OCI-LY7 (cell line): ENCODE data around the gene CENPX. TPM values are rescaled to one million over a fixed set of nuclear protein-coding genes. Genes with fewer than 3 reads are reported as not detected.

Experiments used
- BruUV-seq: library from RNA; stranded (reverse); fragments of 400-500 nt; replicated peaks from 2 replicates; lab custom pipeline; 2021; lab: Mats Ljungman, UMichigan
- CTCF ChIA-PET: fragments of 300-600 bp; sonication (Branson Sonifier 250); formaldehyde crosslinking; loops from one replicate; lab custom pipeline; 2022; ENCODE audit warnings: antibody characterized with exemption; ENCODE audit not compliant: unreplicated experiment; lab: Charles Lee
- POLR2A ChIA-PET: fragments of 300-600 bp; sonication (Branson Sonifier 250); formaldehyde crosslinking; loops from one replicate; lab custom pipeline; 2022; ENCODE audit warnings: antibody characterized with exemption; lab: Charles Lee
- DNase-seq: peaks from one replicate; pipeline ENCODE4 v3.0.0-alpha.2; 2015; ENCODE audit warnings: low spot score
- H2AFZ ChIP-seq: fragments of 200-600 bp; sonication (generic), shearing (Covaris generic); 2 replicates; pipeline ENCODE4 v1.6.1; 2014; ENCODE audit warnings: mild to moderate bottlenecking, antibody characterized with exemption, low read length, moderate library complexity
- H3K27ac ChIP-seq: fragments of 200-600 bp; sonication (generic); 2 replicates; pipeline ENCODE4 v1.5.1; 2014; ENCODE audit warnings: mixed run types, low read depth, mild to moderate bottlenecking, moderate library complexity, low read length, inconsistent platforms; ENCODE audit not compliant: poor library complexity, severe bottlenecking
- H3K36me3 ChIP-seq: fragments of 200-600 bp; sonication (generic); 2 replicates; pipeline ENCODE4 v1.6.1; 2014; ENCODE audit warnings: mild to moderate bottlenecking, antibody characterized with exemption, low read length, moderate library complexity, mixed read lengths; ENCODE audit not compliant: insufficient read depth
- H3K4me1 ChIP-seq: fragments of 200-600 bp; sonication (generic); 2 replicates; pipeline ENCODE4 v1.5.1; 2014; ENCODE audit warnings: mild to moderate bottlenecking, low read length; ENCODE audit not compliant: insufficient read depth, poor library complexity, severe bottlenecking
- H3K4me2 ChIP-seq: fragments of 200-600 bp; sonication (generic); 2 replicates; pipeline ENCODE4 v1.6.1; 2014; ENCODE audit warnings: mild to moderate bottlenecking, low read length
- H3K4me3 ChIP-seq: fragments of 200-600 bp; sonication (generic); 2 replicates; pipeline ENCODE4 v1.5.1; 2014; ENCODE audit warnings: mild to moderate bottlenecking, low read depth, low read length; ENCODE audit not compliant: poor library complexity, severe bottlenecking
- H3K79me2 ChIP-seq: fragments of 200-600 bp; sonication (generic); 2 replicates; pipeline ENCODE4 v1.6.1; 2016; ENCODE audit warnings: low read depth, mild to moderate bottlenecking, low read length, moderate library complexity, mixed read lengths; ENCODE audit not compliant: insufficient read depth
- H3K9me2 ChIP-seq: fragments of 200-600 bp; sonication (generic); 2 replicates; pipeline ENCODE4 v1.6.1; 2016; ENCODE audit warnings: mild to moderate bottlenecking, low read length, mixed read lengths; ENCODE audit not compliant: insufficient read depth
- H3K9me3 ChIP-seq: fragments of 200-600 bp; sonication (generic); 2 replicates; pipeline ENCODE4 v1.6.1; 2014; ENCODE audit warnings: mild to moderate bottlenecking, mixed run types, low read length, mixed read lengths
- H4K20me1 ChIP-seq: fragments of 200-600 bp; sonication (generic); 2 replicates; pipeline ENCODE4 v1.6.1; 2014; ENCODE audit warnings: mild to moderate bottlenecking, antibody characterized with exemption, low read length, moderate library complexity, mixed read lengths; ENCODE audit not compliant: insufficient read depth
- CTCF ChIP-seq: fragments of 200-600 bp; sonication (generic); conservative IDR thresholded peaks from 2 replicates; pipeline ENCODE4 v1.5.1; 2014; ENCODE audit warnings: mild to moderate bottlenecking, antibody characterized with exemption, low read length, moderate library complexity, mixed read lengths
- EZH2phosphoT487 ChIP-seq: fragments of 200-600 bp; sonication (generic); IDR thresholded peaks from 2 replicates; pipeline ENCODE4 v1.6.1; 2018; ENCODE audit warnings: low read depth, borderline replicate concordance, mild to moderate bottlenecking, mixed run types, antibody characterized with exemption, low read length, moderate library complexity, mixed read lengths
- intact Hi-C: fragments of 100-400 bp; cut with micrococcal nuclease; formaldehyde crosslinking; loops from one replicate; pipeline ENCODE4 v1.10.0; 2022; ENCODE audit not compliant: unreplicated experiment
- total RNA-seq, 2 experiments: library from RNA; depleted of rRNA in 1 of 2; stranded (reverse); fragments of >200 nt in 1 of 2; shearing (Covaris generic) in 1 of 2; gene quantifications; 2 replicates each; pipeline ENCODE4 v1.2.3, GENCODE V29; 2014 to 2022

The CENPX gene
- total RNA-seq, 2 experiments from 2014 or later = 130 to 251 TPM

DNA sequence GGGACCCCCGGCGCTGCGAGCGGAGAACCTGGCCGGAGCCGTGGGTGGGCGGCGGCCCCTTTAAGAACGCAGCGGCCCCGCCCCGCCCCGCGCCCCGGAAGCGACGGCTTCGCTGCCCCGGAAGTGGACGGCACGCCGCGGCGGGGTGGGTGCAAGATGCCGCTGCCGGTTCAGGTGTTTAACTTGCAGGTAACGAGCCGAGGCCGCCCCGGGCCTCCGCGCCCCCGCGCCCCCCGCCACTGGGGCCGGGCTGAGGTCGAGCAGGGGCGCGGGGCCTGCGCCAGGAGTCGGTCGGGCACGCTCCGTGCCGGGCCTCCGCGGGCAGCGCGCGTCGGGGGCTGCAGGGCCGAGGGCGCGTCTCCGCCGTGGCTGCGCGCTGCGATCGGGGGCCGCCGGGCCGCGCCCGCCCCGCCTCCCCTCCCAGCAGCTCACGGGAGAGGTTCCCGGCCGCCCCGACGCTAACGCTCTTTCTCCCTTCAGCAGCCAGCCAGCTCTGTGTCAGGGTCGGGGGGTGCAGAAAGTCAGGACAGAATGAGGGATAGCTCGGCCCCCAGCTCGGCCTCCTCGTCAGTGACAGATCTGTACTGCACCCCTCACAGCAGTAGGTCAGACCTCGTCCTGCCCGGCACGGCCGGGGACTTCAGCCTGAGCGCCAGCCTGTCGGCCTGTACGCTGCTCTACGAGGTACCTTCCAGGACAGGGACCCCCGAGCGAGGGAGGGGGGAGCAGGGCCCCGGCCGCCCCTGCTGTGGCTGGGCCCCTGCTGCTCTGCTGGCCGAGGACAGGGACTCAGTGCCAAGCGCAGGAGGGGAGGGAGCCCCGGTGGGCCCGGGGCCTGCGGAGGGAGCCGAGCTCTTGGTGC lies 29.3 kb upstream of the CENPX start, which contains the start of the genes GPS1 and RFNG:
GPS1 (plus strand) TSS at position 123 of the 862 bp plus-strand sequence; CDS start at position 157, 34 bp downstream.
RFNG (minus strand) TSS at position 36 of the 862 bp plus-strand sequence. CDS start 45 bp downstream, outside the sequence.
- no peak within 1 kb of the TSS for H3K27ac ChIP-seq
- H3K79me2 ChIP-seq = peaks cover 8% of the 10 kb centered on the region; the same call in 1 of the 2 replicates
- no peaks in the 10 kb centered on the region for H3K9me3 ChIP-seq
- peak; percentile 87 for DNase-seq
- BruUV-seq = TSS peak; percentile 74
- H2AFZ ChIP-seq = peak within 1 kb of the TSS; percentile 10; the same call in 1 of the 2 replicates
- intact Hi-C loops = loop anchor here (1.0 kb wide), 1 partner anchor 15 kb away; the partner anchor contains the start of gene DCXR
- TF ChIP-seq CTCF = no peak
- no peak for TF ChIP-seq EZH2phosphoT487
- H3K4me2 ChIP-seq = peak within 1 kb of the TSS; percentile 91
- no peaks in the 10 kb centered on the region for H4K20me1 ChIP-seq
- POLR2A ChIA-PET = interaction anchor here (1.0 kb wide), 1 partner anchor 14 kb away, joined by 4 read pairs; the partner anchor contains the start of gene DCXR
- peaks cover 21% of the 10 kb centered on the region for H3K4me1 ChIP-seq
- CTCF ChIA-PET = no interaction called here
- no peaks in the 10 kb centered on the region for H3K9me2 ChIP-seq
- H3K4me3 ChIP-seq = peak within 1 kb of the TSS; percentile 75
- H3K36me3 ChIP-seq = peaks cover 38% of the 10 kb centered on the region

GRCh38 chr17:82050761-82051641 lies 28.3 kb upstream of the CENPX start:
- TF ChIP-seq EZH2phosphoT487 (no peak), CTCF (no peak)
- intact Hi-C loops = loop anchor here (1.0 kb wide), 1 partner anchor 14 kb away; the partner anchor contains the start of gene DCXR
- Histone ChIP-seq H3K4me1 (peaks cover 21% of the 10 kb centered on the region), H3K79me2 (peaks cover 8% of the 10 kb centered on the region; the same call in 1 of the 2 replicates), H3K9me2 (no peaks in the 10 kb centered on the region), H4K20me1 (no peaks in the 10 kb centered on the region), H3K4me2 (peak overlapping the region; percentile 89), H2AFZ (peak overlapping the region; percentile 10; the same call in 1 of the 2 replicates), H3K4me3 (peak overlapping the region; percentile 75), H3K36me3 (peaks cover 28% of the 10 kb centered on the region), H3K27ac (no peak overlapping the region), H3K9me3 (no peaks in the 10 kb centered on the region)
- CTCF ChIA-PET = no interaction called here
- no TSS peak for BruUV-seq
- peak; percentile 39 for DNase-seq
- POLR2A ChIA-PET = interaction anchor here (1.0 kb wide), 1 partner anchor 13 kb away, joined by 4 read pairs; the partner anchor contains the start of gene DCXR
